ENCODE measurements around the gene FHL1.

DNA sequence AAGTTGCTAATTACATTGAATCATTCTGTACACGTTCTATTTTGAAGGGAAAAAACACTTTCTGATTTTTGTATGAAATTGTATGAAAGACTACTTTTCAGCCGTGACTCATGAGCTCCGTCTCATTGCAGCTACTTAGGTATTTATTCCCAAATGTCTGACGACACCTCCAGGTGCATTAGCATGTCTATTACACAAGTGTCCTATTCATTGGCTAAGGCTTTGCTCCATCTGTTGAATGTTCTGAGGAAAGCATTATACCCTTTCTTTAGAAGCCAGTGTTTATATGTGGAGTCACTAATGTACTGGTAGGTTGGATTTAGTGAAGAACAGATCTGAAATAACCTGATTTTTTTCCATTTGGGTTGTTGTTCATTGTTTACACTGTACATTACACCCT is 52.0 kb downstream of the FHL1 start:
- TF ChIP-seq, protein P1, sequence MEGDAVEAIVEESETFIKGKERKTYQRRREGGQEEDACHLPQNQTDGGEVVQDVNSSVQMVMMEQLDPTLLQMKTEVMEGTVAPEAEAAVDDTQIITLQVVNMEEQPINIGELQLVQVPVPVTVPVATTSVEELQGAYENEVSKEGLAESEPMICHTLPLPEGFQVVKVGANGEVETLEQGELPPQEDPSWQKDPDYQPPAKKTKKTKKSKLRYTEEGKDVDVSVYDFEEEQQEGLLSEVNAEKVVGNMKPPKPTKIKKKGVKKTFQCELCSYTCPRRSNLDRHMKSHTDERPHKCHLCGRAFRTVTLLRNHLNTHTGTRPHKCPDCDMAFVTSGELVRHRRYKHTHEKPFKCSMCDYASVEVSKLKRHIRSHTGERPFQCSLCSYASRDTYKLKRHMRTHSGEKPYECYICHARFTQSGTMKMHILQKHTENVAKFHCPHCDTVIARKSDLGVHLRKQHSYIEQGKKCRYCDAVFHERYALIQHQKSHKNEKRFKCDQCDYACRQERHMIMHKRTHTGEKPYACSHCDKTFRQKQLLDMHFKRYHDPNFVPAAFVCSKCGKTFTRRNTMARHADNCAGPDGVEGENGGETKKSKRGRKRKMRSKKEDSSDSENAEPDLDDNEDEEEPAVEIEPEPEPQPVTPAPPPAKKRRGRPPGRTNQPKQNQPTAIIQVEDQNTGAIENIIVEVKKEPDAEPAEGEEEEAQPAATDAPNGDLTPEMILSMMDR (IDR thresholded peaks at IDR 0.05 in 2 of 3, conservative IDR thresholded peaks at IDR 0.05 in 1 of 3; ENCODE audit: borderline replicate concordance in 1 of 3, insufficient read depth in 1 of 3, low read depth in 2 of 3, low read length in 2 of 3) = no peak
- no peak for TF ChIP-seq CEBPB (IDR thresholded peaks at IDR 0.05; ENCODE audit: low read depth)
- no peak for TF ChIP-seq TCF7L2 (IDR thresholded peaks at IDR 0.05; ENCODE audit: borderline replicate concordance, extremely low read depth, insufficient read depth, insufficient read length)
- no peak for TF ChIP-seq POLR2A (IDR thresholded peaks at IDR 0.05; ENCODE audit: borderline replicate concordance, extremely low read depth, insufficient read depth, insufficient read length)
- TF ChIP-seq POLR2AphosphoS5 (IDR thresholded peaks at IDR 0.05; ENCODE audit: low read depth, low read length) = no peak
- no peak for TF ChIP-seq RAD21 (IDR thresholded peaks at IDR 0.05; ENCODE audit: low read depth)
- no peak for TF ChIP-seq EZH2phosphoT487 (IDR thresholded peaks at IDR 0.05; ENCODE audit: borderline replicate concordance)
